GM12874 (cell line): ENCODE measurements around the gene TMPRSS4.

Experiments used
- TF ChIP-seq, protein P1 (sequence below): IDR thresholded peaks from 2 replicates; pipeline ENCODE4 v1.5.1; 2011; ENCODE audit warnings: low read depth, mild to moderate bottlenecking, control low read depth, low read length, moderate library complexity; ENCODE audit not compliant: insufficient read depth

Gene TMPRSS4

GRCh38 chr11:118170231-118170630 lies 93.4 kb downstream of the TMPRSS4 start:
- TF ChIP-seq, protein P1, sequence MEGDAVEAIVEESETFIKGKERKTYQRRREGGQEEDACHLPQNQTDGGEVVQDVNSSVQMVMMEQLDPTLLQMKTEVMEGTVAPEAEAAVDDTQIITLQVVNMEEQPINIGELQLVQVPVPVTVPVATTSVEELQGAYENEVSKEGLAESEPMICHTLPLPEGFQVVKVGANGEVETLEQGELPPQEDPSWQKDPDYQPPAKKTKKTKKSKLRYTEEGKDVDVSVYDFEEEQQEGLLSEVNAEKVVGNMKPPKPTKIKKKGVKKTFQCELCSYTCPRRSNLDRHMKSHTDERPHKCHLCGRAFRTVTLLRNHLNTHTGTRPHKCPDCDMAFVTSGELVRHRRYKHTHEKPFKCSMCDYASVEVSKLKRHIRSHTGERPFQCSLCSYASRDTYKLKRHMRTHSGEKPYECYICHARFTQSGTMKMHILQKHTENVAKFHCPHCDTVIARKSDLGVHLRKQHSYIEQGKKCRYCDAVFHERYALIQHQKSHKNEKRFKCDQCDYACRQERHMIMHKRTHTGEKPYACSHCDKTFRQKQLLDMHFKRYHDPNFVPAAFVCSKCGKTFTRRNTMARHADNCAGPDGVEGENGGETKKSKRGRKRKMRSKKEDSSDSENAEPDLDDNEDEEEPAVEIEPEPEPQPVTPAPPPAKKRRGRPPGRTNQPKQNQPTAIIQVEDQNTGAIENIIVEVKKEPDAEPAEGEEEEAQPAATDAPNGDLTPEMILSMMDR, result no peak

- TF ChIP-seq, protein P1, result no peak
Measured at GRCh38 chr11:118170882-118171268, 94.0 kb downstream of the TMPRSS4 start.
